ENCODE measurements around the gene TEAD4.
A peak's percentile ranks its signal among the peaks of the same experiment; 100 is the strongest.

TEAD4 gene

GRCh38 chr12:3073438-3074250, 114.4 kb downstream of the TEAD4 start:
- H3K9ac ChIP-seq (ENCODE audit: low read depth, low read length): no peak overlapping the region
- H3K36me3 ChIP-seq (ENCODE audit: insufficient read depth, low read length): no peaks in the 10 kb centered on the region
- peaks cover 7% of the 10 kb centered on the region; the same call in 1 of the 2 replicates for H3K4me1 ChIP-seq (ENCODE audit: insufficient read depth, low read length)
- H3K9me3 ChIP-seq (ENCODE audit: control insufficient read depth, insufficient read depth, low read length): no peaks in the 10 kb centered on the region

GRCh38 chr12:3075315-3075714, 116.1 kb downstream of the TEAD4 start:
- Histone ChIP-seq H3K4me1 (ENCODE audit: insufficient read depth, low read length) (peaks cover 7% of the 10 kb centered on the region; the same call in 1 of the 2 replicates), H3K9me3 (ENCODE audit: control insufficient read depth, insufficient read depth, low read length) (no peaks in the 10 kb centered on the region), H3K9ac (ENCODE audit: low read depth, low read length) (no peak overlapping the region), H3K36me3 (ENCODE audit: insufficient read depth, low read length) (no peaks in the 10 kb centered on the region)

GRCh38 chr12:3076730-3077571, 117.8 kb downstream of the TEAD4 start, which contains the start of gene TSPAN9:
TSS of gene TSPAN9 (plus strand) at chr12:3077379. CDS start at chr12:3201194, 123,815 bp downstream.
- Histone ChIP-seq H3K4me1 (ENCODE audit: insufficient read depth, low read length) (peaks cover 7% of the 10 kb centered on the region; the same call in 1 of the 2 replicates), H3K9me3 (ENCODE audit: control insufficient read depth, insufficient read depth, low read length) (no peaks in the 10 kb centered on the region), H3K9ac (ENCODE audit: low read depth, low read length) (peak within 1 kb of the TSS; percentile 77), H3K36me3 (ENCODE audit: insufficient read depth, low read length) (no peaks in the 10 kb centered on the region)

- H3K36me3 ChIP-seq (ENCODE audit: insufficient read depth, low read length): no peaks in the 10 kb centered on the region
- H3K9me3 ChIP-seq (ENCODE audit: control insufficient read depth, insufficient read depth, low read length): no peaks in the 10 kb centered on the region
- H3K4me1 ChIP-seq (ENCODE audit: insufficient read depth, low read length): peaks cover 7% of the 10 kb centered on the region; the same call in 1 of the 2 replicates
- peak overlapping the region; percentile 69 for H3K9ac ChIP-seq (ENCODE audit: low read depth, low read length)
Measured at GRCh38 chr12:3077572-3078081, 118.4 kb downstream of the TEAD4 start.

GRCh38 chr12:3078086-3078820, 119.1 kb downstream of the TEAD4 start:
- Histone ChIP-seq H3K4me1 (ENCODE audit: insufficient read depth, low read length) (peaks cover 4% of the 10 kb centered on the region; the same call in 1 of the 2 replicates), H3K36me3 (ENCODE audit: insufficient read depth, low read length) (no peaks in the 10 kb centered on the region), H3K9ac (ENCODE audit: low read depth, low read length) (peak overlapping the region; percentile 69), H3K9me3 (ENCODE audit: control insufficient read depth, insufficient read depth, low read length) (no peaks in the 10 kb centered on the region)

- no peak overlapping the region for H3K9ac ChIP-seq (ENCODE audit: low read depth, low read length)
- peaks cover 23% of the 10 kb centered on the region for H3K4me1 ChIP-seq (ENCODE audit: insufficient read depth, low read length)
- H3K36me3 ChIP-seq (ENCODE audit: insufficient read depth, low read length): peaks cover 3% of the 10 kb centered on the region; the same call in 1 of the 2 replicates
- no peaks in the 10 kb centered on the region for H3K9me3 ChIP-seq (ENCODE audit: control insufficient read depth, insufficient read depth, low read length)
Measured at GRCh38 chr12:3081091-3081490, 121.9 kb downstream of the TEAD4 start.

- peaks cover 3% of the 10 kb centered on the region; the same call in 1 of the 2 replicates for H3K36me3 ChIP-seq (ENCODE audit: insufficient read depth, low read length)
- H3K9ac ChIP-seq (ENCODE audit: low read depth, low read length): no peak overlapping the region
- no peaks in the 10 kb centered on the region for H3K9me3 ChIP-seq (ENCODE audit: control insufficient read depth, insufficient read depth, low read length)
- H3K4me1 ChIP-seq (ENCODE audit: insufficient read depth, low read length): peaks cover 23% of the 10 kb centered on the region
Measured at GRCh38 chr12:3081886-3082285, 122.7 kb downstream of the TEAD4 start.

GRCh38 chr12:3083241-3083920, 124.2 kb downstream of the TEAD4 start:
- peaks cover 3% of the 10 kb centered on the region; the same call in 1 of the 2 replicates for H3K36me3 ChIP-seq (ENCODE audit: insufficient read depth, low read length)
- H3K9ac ChIP-seq (ENCODE audit: low read depth, low read length): no peak overlapping the region
- H3K9me3 ChIP-seq (ENCODE audit: control insufficient read depth, insufficient read depth, low read length): no peaks in the 10 kb centered on the region
- peaks cover 22% of the 10 kb centered on the region for H3K4me1 ChIP-seq (ENCODE audit: insufficient read depth, low read length)

GRCh38 chr12:3083921-3084347, 124.7 kb downstream of the TEAD4 start:
- Histone ChIP-seq H3K9ac (ENCODE audit: low read depth, low read length) (no peak overlapping the region), H3K4me1 (ENCODE audit: insufficient read depth, low read length) (peaks cover 20% of the 10 kb centered on the region), H3K9me3 (ENCODE audit: control insufficient read depth, insufficient read depth, low read length) (no peaks in the 10 kb centered on the region), H3K36me3 (ENCODE audit: insufficient read depth, low read length) (peaks cover 3% of the 10 kb centered on the region; the same call in 1 of the 2 replicates)

GRCh38 chr12:3084742-3085141, 125.5 kb downstream of the TEAD4 start:
- no peak overlapping the region for H3K9ac ChIP-seq (ENCODE audit: low read depth, low read length)
- H3K9me3 ChIP-seq (ENCODE audit: control insufficient read depth, insufficient read depth, low read length): no peaks in the 10 kb centered on the region
- H3K4me1 ChIP-seq (ENCODE audit: insufficient read depth, low read length): peaks cover 20% of the 10 kb centered on the region
- H3K36me3 ChIP-seq (ENCODE audit: insufficient read depth, low read length): peaks cover 3% of the 10 kb centered on the region; the same call in 1 of the 2 replicates

GRCh38 chr12:3085341-3086139, 126.3 kb downstream of the TEAD4 start:
- Histone ChIP-seq H3K9me3 (ENCODE audit: control insufficient read depth, insufficient read depth, low read length) (no peaks in the 10 kb centered on the region), H3K9ac (ENCODE audit: low read depth, low read length) (no peak overlapping the region), H3K4me1 (ENCODE audit: insufficient read depth, low read length) (peaks cover 20% of the 10 kb centered on the region)

GRCh38 chr12:3086211-3086610, 127.0 kb downstream of the TEAD4 start:
- Histone ChIP-seq H3K9me3 (ENCODE audit: control insufficient read depth, insufficient read depth, low read length) (no peaks in the 10 kb centered on the region), H3K9ac (ENCODE audit: low read depth, low read length) (no peak overlapping the region), H3K36me3 (ENCODE audit: insufficient read depth, low read length) (peaks cover 3% of the 10 kb centered on the region; the same call in 1 of the 2 replicates), H3K4me1 (ENCODE audit: insufficient read depth, low read length) (peaks cover 20% of the 10 kb centered on the region)

More at GRCh38 chr12:3085341-3086139, 126.3 kb downstream of the TEAD4 start:
- H3K36me3 ChIP-seq (ENCODE audit: insufficient read depth, low read length): peaks cover 3% of the 10 kb centered on the region; the same call in 1 of the 2 replicates
